A549 (cell line): Measurements from ENCODE around the gene CENPQ. TPM values are rescaled to one million over a fixed set of nuclear protein-coding genes. Genes with fewer than 3 reads are reported as not detected.

ENCODE experiments used
- ATAC-seq, 2 experiments: fragments of 200-7000 bp in 1 of 2; fragments of >200 bp in 1 of 2; cut with Nextera tagmentation in 1 of 2; cut with Tn5 transposase in 1 of 2; 3 replicates each; pipeline versions ENCODE4 v1.8.0 to v1.9.1; 2018 to 2020; ENCODE audit warnings: mild to moderate bottlenecking in 1 of 2, moderate library complexity in 1 of 2
- CTCF ChIA-PET: fragments of 300-600 bp; sonication (Branson Sonifier 250); formaldehyde crosslinking; extraction: SDS; loops from one replicate; lab custom pipeline; 2021; ENCODE audit warnings: antibody characterized with exemption, inconsistent platforms; lab: Yijun Ruan, JAX
- POLR2A ChIA-PET: fragments of 350-600 bp; formaldehyde crosslinking; extraction: SDS; loops from one replicate; lab custom pipeline; 2021; ENCODE audit warnings: antibody characterized with exemption, inconsistent platforms; lab: Yijun Ruan, JAX
- DNase-seq, 2 experiments: peaks; one replicate each; pipeline versions ENCODE4 v3.0.0 to v3.0.0-alpha.2; 2011 to 2016; ENCODE audit warnings: low read depth in 1 of 2, low spot score in 1 of 2
- FAIRE-seq: peaks from 2 replicates; lab custom pipeline; 2011; peaks lifted over from hg19 to GRCh38; lab: Jason Lieb, UNC
- H3K27ac ChIP-seq, 2 experiments: fragments of >200 bp; sonication (Bioruptor Twin); formaldehyde crosslinking; 3 replicates each; pipeline ENCODE4 v1.5.1; 2016 to 2017
- H3K4me1 ChIP-seq: fragments of >200 bp; sonication (Bioruptor Twin); formaldehyde crosslinking; 3 replicates; pipeline ENCODE4 v1.6.1; 2016
- H3K4me2 ChIP-seq: fragments of >200 bp; sonication (Bioruptor Twin); formaldehyde crosslinking; 3 replicates; pipeline ENCODE4 v1.6.1; 2016
- H3K4me3 ChIP-seq: fragments of >200 bp; sonication (Bioruptor Twin); formaldehyde crosslinking; 3 replicates; pipeline ENCODE4 v1.5.1; 2016
- H3K9me3 ChIP-seq: fragments of >200 bp; sonication (Bioruptor Twin); formaldehyde crosslinking; 3 replicates; pipeline ENCODE4 v1.6.1; 2016
- BHLHE40 ChIP-seq: IDR thresholded peaks from 2 replicates; pipeline ENCODE4 v1.6.1; 2012; ENCODE audit warnings: low read depth, low read length, inconsistent platforms
- CBX2 ChIP-seq: fragments of 200-600 bp; sonication (generic); IDR thresholded peaks from 2 replicates; pipeline ENCODE4 v1.6.1; 2016; ENCODE audit warnings: low read depth, mild to moderate bottlenecking, borderline replicate concordance
- CBX8 ChIP-seq: fragments of 200-600 bp; sonication (generic); IDR thresholded peaks from 2 replicates; pipeline ENCODE4 v1.6.1; 2016
- CEBPB ChIP-seq, 2 experiments: fragments of >200 bp in 1 of 2; sonication (Bioruptor Twin) in 1 of 2; formaldehyde crosslinking in 1 of 2; IDR thresholded peaks; 2 replicates each; pipeline ENCODE4 v1.6.1; 2012 to 2016
- E2F6 ChIP-seq: IDR thresholded peaks from 2 replicates; pipeline ENCODE4 v1.6.1; 2012; ENCODE audit warnings: low read depth, borderline replicate concordance
- ELK1 ChIP-seq: fragments of 150-350 bp; IDR thresholded peaks from 2 replicates; pipeline ENCODE4 v1.6.1; 2014; ENCODE audit warnings: low read depth, mild to moderate bottlenecking, low read length
- EP300 ChIP-seq, 2 experiments: fragments of >200 bp; sonication (Bioruptor Twin); formaldehyde crosslinking; IDR thresholded peaks; 2 replicates in 1 of 2; 3 replicates in 1 of 2; pipeline ENCODE4 v1.6.1; 2016 to 2017
- FOSB ChIP-seq: fragments of 250-450 bp; sonication (Bioruptor Pico); IDR thresholded peaks from 2 replicates; pipeline ENCODE4 v1.5.0; 2020; ENCODE audit warnings: mild to moderate bottlenecking, moderate library complexity
- FOSL2 ChIP-seq, 2 experiments: fragments of 450-650 bp in 1 of 2; fragments of >200 bp in 1 of 2; sonication (Bioruptor Twin) in 1 of 2; formaldehyde crosslinking; IDR thresholded peaks; 2 replicates each; pipeline versions ENCODE4 v1.5.0 to v1.6.1; 2016 to 2020; ENCODE audit warnings: mild to moderate bottlenecking in 1 of 2, moderate library complexity in 1 of 2
- GATA3 ChIP-seq: IDR thresholded peaks from 2 replicates; pipeline ENCODE4 v1.6.1; 2012; ENCODE audit warnings: borderline replicate concordance
- HDAC2 ChIP-seq: fragments of 200-600 bp; sonication (generic); IDR thresholded peaks from 2 replicates; pipeline ENCODE4 v1.6.1; 2016
- HEYL ChIP-seq: fragments of 250-450 bp; sonication (Bioruptor Pico); IDR thresholded peaks from 2 replicates; pipeline ENCODE4 v1.8.0; 2021; ENCODE audit warnings: mild to moderate bottlenecking, moderate library complexity
- HOXA7 ChIP-seq: fragments of 250-450 bp; sonication (Bioruptor Pico); IDR thresholded peaks from 2 replicates; pipeline ENCODE4 v1.5.0; 2020; ENCODE audit warnings: mild to moderate bottlenecking, moderate library complexity
- HOXB5 ChIP-seq: fragments of 250-450 bp; sonication (Bioruptor Pico); IDR thresholded peaks from 2 replicates; pipeline ENCODE4 v1.5.0; 2020; ENCODE audit warnings: mild to moderate bottlenecking, moderate library complexity
- JUN ChIP-seq, 2 experiments: fragments of >200 bp; sonication (Bioruptor Twin); formaldehyde crosslinking; IDR thresholded peaks; 2 replicates in 1 of 2; 3 replicates in 1 of 2; pipeline ENCODE4 v1.6.1; 2016 to 2017
- JUNB ChIP-seq: fragments of >200 bp; sonication (Bioruptor Twin); formaldehyde crosslinking; IDR thresholded peaks from 2 replicates; pipeline ENCODE4 v1.6.1; 2016
- MAFK ChIP-seq: fragments of 450-650 bp; IDR thresholded peaks from 2 replicates; pipeline ENCODE4 v1.6.1; 2014; ENCODE audit not compliant: partially characterized antibody
- MAX ChIP-seq: IDR thresholded peaks from 2 replicates; pipeline ENCODE4 v1.6.1; 2012
- MAZ ChIP-seq: fragments of 150-350 bp; IDR thresholded peaks from 2 replicates; pipeline ENCODE4 v1.6.1; 2014; ENCODE audit warnings: antibody characterized with exemption, low read depth, low read length, borderline replicate concordance
- NFE2L2 ChIP-seq: fragments of 150-350 bp; conservative IDR thresholded peaks from 2 replicates; pipeline ENCODE4 v1.6.1; 2014; ENCODE audit warnings: low read length
- NPAS2 ChIP-seq: fragments of 250-450 bp; sonication (Bioruptor Pico); IDR thresholded peaks from 2 replicates; pipeline ENCODE4 v1.8.0; 2022; ENCODE audit warnings: mild to moderate bottlenecking, moderate library complexity, borderline replicate concordance
- POLR2A ChIP-seq: IDR thresholded peaks from 2 replicates; pipeline ENCODE4 v1.6.1; 2012; ENCODE audit warnings: mild to moderate bottlenecking, low read length
- POLR2AphosphoS2 ChIP-seq: conservative IDR thresholded peaks from 2 replicates; pipeline ENCODE4 v1.6.1; 2012; ENCODE audit warnings: low read length, improper control_type of control experiment, inconsistent platforms
- RARB ChIP-seq: fragments of 250-450 bp; sonication (Bioruptor Pico); IDR thresholded peaks from 2 replicates; pipeline ENCODE4 v1.8.0; 2021; ENCODE audit warnings: mild to moderate bottlenecking, moderate library complexity
- RCOR1 ChIP-seq: fragments of 150-350 bp; IDR thresholded peaks from 2 replicates; pipeline ENCODE4 v1.6.1; 2014; ENCODE audit warnings: antibody characterized with exemption, low read length, low read depth
- RFX5 ChIP-seq: fragments of 450-650 bp; IDR thresholded peaks from 2 replicates; pipeline ENCODE4 v1.7.1; 2014; ENCODE audit warnings: antibody characterized with exemption, mild to moderate bottlenecking, moderate library complexity
- SMC3 ChIP-seq: fragments of >200 bp; sonication (Bioruptor Twin); formaldehyde crosslinking; IDR thresholded peaks from 3 replicates; pipeline ENCODE4 v1.6.1; 2018; ENCODE audit warnings: inconsistent platforms
- ZC3H11A ChIP-seq: fragments of 450-650 bp; IDR thresholded peaks from 2 replicates; pipeline ENCODE4 v1.6.1; 2014; ENCODE audit warnings: antibody characterized with exemption, mild to moderate bottlenecking
- ZNF302 ChIP-seq: fragments of 250-450 bp; sonication (Bioruptor Pico); IDR thresholded peaks from 2 replicates; pipeline ENCODE4 v1.9.0; 2021; ENCODE audit warnings: inconsistent platforms, mild to moderate bottlenecking, moderate library complexity
- ZSCAN20 ChIP-seq: fragments of 250-450 bp; sonication (Bioruptor Pico); IDR thresholded peaks from 2 replicates; pipeline ENCODE4 v1.8.0; 2022; ENCODE audit warnings: mild to moderate bottlenecking, moderate library complexity
- WGBS: methylation state at CpG from one replicate; pipeline ENCODE4 v1.1.6; 2017; ENCODE audit errors: missing lambda C conversion rate; 5-methylcytosine and 5-hydroxymethylcytosine counted together
- polyA plus RNA-seq, 4 experiments: library from polyadenylated mRNA; depleted of rRNA in 3 of 4; stranded (reverse); fragments of >200 nt; fragmentation: RNase III in 1 of 4; extraction: RNeasy Plus Mini Kit Qiagen cat#74134 plus additional on column Dnase treatment in 1 of 4; gene quantifications; 2 replicates in 3 of 4; 3 replicates in 1 of 4; pipeline ENCODE4 v1.2.3, GENCODE V29; 2011 to 2017
- TF ChIP-seq, protein P1 (sequence below): fragments of >200 bp; sonication (Bioruptor Twin); formaldehyde crosslinking; IDR thresholded peaks from 3 replicates; pipeline ENCODE4 v1.6.1; 2016
- TF ChIP-seq, protein P2 (sequence below): IDR thresholded peaks from 2 replicates; pipeline ENCODE4 v1.6.1; 2012
- TF ChIP-seq, protein P3 (sequence below): fragments of 450-650 bp; IDR thresholded peaks from 2 replicates; pipeline ENCODE4 v1.6.1; 2014; ENCODE audit warnings: antibody characterized with exemption
- TF ChIP-seq, protein P4 (sequence below): fragments of 250-450 bp; sonication (Bioruptor Pico); IDR thresholded peaks from 2 replicates; pipeline ENCODE4 v1.5.0; 2021; ENCODE audit warnings: mild to moderate bottlenecking, moderate library complexity, borderline replicate concordance
- TF ChIP-seq, protein P5 (sequence below): fragments of 250-450 bp; sonication (Bioruptor Pico); IDR thresholded peaks from 2 replicates; pipeline ENCODE4 v1.5.0; 2020; ENCODE audit warnings: low read depth, mild to moderate bottlenecking, moderate library complexity

CENPQ gene
- polyA plus RNA-seq, 2 of the 4 experiments (the other 2 are of a cell fraction): 11.4 to 14.2 TPM

DNA sequence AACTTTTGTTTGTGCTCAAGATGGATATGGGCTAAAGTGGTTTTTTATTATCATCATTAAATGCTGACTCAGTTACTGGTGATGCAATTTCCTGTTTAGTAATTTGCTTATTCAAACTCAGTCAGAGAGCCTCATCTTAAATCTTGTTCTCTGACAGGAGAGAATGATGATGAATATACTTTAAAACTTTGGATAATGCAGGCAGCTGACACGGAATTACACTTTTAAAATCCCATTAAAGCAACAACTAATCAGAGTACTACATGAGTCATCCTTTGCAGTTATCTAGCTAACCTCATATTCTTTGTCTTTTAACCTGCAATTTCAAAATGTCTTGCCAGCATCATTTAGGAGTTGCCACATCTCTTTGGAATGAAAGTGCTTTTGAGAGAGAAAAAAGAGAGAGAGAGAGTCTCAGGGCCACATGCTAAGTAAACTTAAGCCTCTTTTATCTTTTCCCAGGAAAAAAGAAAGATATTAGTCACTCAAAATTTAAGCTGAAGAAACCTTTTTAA, 78.1 kb downstream of the CENPQ start:
- peak; percentile 46 to 83 for DNase-seq
- Histone ChIP-seq H3K9me3 (no peaks in the 10 kb centered on the region), H3K4me2 (peak overlapping the region; percentile 71), H3K4me1 (peaks cover 38% of the 10 kb centered on the region), H3K27ac (peak overlapping the region; percentile 90), H3K4me3 (no peak overlapping the region)
- ChIA-PET CTCF (interaction anchor here (5.4 kb wide), 1 partner anchor 9 kb away, joined by 27 read pairs; no protein-coding TSS in a partner anchor), POLR2A (interaction anchor here (1.2 to 2.3 kb wide), 2 partner anchors 10 to 12 kb away, joined by 3 to 20 read pairs; partner anchors contain the start of gene C6orf141)
- peak; percentile 83 to 90 for ATAC-seq
- WGBS: 0% methylated on average over 1 of the region's 1 CpG
- no peak for FAIRE-seq
- TF ChIP-seq BHLHE40: no peak
- peak; percentile 45; the same call in 1 of the 2 replicates for TF ChIP-seq MAX
- no peak for TF ChIP-seq HDAC2
- TF ChIP-seq JUN (IDR thresholded peaks at IDR 0.05): peak; percentile 88 to 91; a peak in 4 of 5 replicates
- no peak for TF ChIP-seq E2F6
- TF ChIP-seq HOXB5 (CRISPR knock-in tag): no peak; the same call in 1 of the 2 replicates
- no peak for TF ChIP-seq HEYL
- no peak for TF ChIP-seq HOXA7 (CRISPR knock-in tag)
- no peak for TF ChIP-seq POLR2A
- TF ChIP-seq FOSL2 (IDR thresholded peaks at IDR 0.05): peak; percentile 94
- peak; percentile 94 for TF ChIP-seq FOSL2 (CRISPR knock-in tag; IDR thresholded peaks at IDR 0.05)
- no peak for TF ChIP-seq RCOR1
- peak; percentile 89 for TF ChIP-seq GATA3
- TF ChIP-seq, protein P1, sequence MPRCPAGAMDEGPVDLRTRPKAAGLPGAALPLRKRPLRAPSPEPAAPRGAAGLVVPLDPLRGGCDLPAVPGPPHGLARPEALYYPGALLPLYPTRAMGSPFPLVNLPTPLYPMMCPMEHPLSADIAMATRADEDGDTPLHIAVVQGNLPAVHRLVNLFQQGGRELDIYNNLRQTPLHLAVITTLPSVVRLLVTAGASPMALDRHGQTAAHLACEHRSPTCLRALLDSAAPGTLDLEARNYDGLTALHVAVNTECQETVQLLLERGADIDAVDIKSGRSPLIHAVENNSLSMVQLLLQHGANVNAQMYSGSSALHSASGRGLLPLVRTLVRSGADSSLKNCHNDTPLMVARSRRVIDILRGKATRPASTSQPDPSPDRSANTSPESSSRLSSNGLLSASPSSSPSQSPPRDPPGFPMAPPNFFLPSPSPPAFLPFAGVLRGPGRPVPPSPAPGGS: peak; percentile 80; the same call in 2 of the 3 replicates
- TF ChIP-seq, protein P2, sequence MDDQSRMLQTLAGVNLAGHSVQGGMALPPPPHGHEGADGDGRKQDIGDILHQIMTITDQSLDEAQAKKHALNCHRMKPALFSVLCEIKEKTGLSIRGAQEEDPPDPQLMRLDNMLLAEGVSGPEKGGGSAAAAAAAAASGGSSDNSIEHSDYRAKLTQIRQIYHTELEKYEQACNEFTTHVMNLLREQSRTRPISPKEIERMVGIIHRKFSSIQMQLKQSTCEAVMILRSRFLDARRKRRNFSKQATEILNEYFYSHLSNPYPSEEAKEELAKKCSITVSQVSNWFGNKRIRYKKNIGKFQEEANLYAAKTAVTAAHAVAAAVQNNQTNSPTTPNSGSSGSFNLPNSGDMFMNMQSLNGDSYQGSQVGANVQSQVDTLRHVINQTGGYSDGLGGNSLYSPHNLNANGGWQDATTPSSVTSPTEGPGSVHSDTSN: peak; percentile 41; the same call in 1 of the 2 replicates
- peak; percentile 100 for TF ChIP-seq MAFK
- TF ChIP-seq JUNB: peak; percentile 98
- no peak for TF ChIP-seq MAZ
- TF ChIP-seq NFE2L2: no peak
- no peak for TF ChIP-seq RARB (CRISPR knock-in tag)
- TF ChIP-seq, protein P3, sequence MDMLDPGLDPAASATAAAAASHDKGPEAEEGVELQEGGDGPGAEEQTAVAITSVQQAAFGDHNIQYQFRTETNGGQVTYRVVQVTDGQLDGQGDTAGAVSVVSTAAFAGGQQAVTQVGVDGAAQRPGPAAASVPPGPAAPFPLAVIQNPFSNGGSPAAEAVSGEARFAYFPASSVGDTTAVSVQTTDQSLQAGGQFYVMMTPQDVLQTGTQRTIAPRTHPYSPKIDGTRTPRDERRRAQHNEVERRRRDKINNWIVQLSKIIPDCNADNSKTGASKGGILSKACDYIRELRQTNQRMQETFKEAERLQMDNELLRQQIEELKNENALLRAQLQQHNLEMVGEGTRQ: no peak
- TF ChIP-seq, protein P4, sequence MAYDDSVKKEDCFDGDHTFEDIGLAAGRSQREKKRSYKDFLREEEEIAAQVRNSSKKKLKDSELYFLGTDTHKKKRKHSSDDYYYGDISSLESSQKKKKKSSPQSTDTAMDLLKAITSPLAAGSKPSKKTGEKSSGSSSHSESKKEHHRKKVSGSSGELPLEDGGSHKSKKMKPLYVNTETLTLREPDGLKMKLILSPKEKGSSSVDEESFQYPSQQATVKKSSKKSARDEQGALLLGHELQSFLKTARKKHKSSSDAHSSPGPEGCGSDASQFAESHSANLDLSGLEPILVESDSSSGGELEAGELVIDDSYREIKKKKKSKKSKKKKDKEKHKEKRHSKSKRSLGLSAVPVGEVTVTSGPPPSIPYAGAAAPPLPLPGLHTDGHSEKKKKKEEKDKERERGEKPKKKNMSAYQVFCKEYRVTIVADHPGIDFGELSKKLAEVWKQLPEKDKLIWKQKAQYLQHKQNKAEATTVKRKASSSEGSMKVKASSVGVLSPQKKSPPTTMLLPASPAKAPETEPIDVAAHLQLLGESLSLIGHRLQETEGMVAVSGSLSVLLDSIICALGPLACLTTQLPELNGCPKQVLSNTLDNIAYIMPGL (CRISPR knock-in tag): no peak
- TF ChIP-seq EP300 (IDR thresholded peaks at IDR 0.05): peak; percentile 75 to 95; a peak in 4 of 5 replicates
- TF ChIP-seq RFX5: no peak
- no peak for TF ChIP-seq FOSB (CRISPR knock-in tag)
- TF ChIP-seq ZNF302: no peak
- no peak for TF ChIP-seq ZC3H11A
- TF ChIP-seq NPAS2 (CRISPR knock-in tag): no peak
- no peak for TF ChIP-seq POLR2AphosphoS2
- no peak for TF ChIP-seq CBX8
- TF ChIP-seq SMC3: no peak
- TF ChIP-seq CBX2: no peak
- TF ChIP-seq ELK1: no peak
- TF ChIP-seq, protein P5, sequence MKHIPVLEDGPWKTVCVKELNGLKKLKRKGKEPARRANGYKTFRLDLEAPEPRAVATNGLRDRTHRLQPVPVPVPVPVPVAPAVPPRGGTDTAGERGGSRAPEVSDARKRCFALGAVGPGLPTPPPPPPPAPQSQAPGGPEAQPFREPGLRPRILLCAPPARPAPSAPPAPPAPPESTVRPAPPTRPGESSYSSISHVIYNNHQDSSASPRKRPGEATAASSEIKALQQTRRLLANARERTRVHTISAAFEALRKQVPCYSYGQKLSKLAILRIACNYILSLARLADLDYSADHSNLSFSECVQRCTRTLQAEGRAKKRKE (CRISPR knock-in tag): no peak
- no peak for TF ChIP-seq ZSCAN20
- TF ChIP-seq CEBPB (IDR thresholded peaks at IDR 0.05): peak; percentile 89 to 94
